ENCODE data around the gene FOXP2.

The FOXP2 gene

DNA sequence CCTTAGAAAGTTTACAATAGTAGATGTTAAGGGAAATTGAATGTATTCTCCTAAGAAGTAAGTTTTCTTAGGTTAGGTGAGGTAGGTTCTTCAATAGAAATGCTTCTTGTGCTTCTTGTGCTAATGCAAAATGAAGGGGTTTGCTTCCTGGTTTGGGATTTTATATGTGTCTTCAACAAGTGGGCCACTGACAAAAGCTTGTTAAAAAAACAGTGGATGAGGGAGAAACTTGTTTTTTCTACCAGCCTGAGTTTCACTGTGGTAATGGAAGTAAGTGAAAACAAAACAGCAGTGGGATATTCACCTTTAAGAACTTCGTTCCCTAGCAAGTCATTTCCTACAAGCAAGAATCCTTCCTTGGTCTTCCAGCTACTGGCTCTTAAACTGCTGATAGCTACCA, 107.5 kb downstream of the FOXP2 start:
- Histone ChIP-seq H2AFZ (ENCODE audit: low read depth) (no peak overlapping the region), H4K20me1 (ENCODE audit: insufficient read depth) (no peaks in the 10 kb centered on the region), H3K9ac (no peak overlapping the region)

DNA sequence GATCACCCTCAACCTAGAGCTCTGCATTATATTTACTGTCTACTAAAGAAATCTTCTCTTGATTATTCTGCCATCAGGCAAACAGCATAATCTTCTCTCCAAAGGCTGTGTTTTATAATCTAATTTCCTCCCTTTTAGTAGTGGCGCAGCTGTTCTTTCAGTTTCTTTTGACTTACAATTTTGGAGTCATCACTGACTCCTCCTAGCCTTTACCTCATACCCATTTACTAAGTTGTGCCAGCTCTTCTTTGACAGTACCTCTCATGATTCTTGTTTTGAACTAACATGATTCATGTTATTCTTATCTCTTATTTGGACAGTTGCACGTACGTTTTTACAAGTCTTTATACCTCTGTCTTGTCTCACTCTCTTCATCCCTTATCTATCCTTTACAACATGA, 113.0 kb downstream of the FOXP2 start:
- no peaks in the 10 kb centered on the region for H4K20me1 ChIP-seq (ENCODE audit: insufficient read depth)
- no peak overlapping the region for H2AFZ ChIP-seq (ENCODE audit: low read depth)
- H3K79me2 ChIP-seq (ENCODE audit: insufficient read depth, low read depth), result no peaks in the 10 kb centered on the region
- H3K4me2 ChIP-seq, result no peak overlapping the region
- H3K27me3 ChIP-seq (ENCODE audit: insufficient read depth, low read depth), result no peaks in the 10 kb centered on the region
- no peaks in the 10 kb centered on the region for H3K4me1 ChIP-seq (ENCODE audit: low read depth, poor library complexity, severe bottlenecking)
- no peak overlapping the region for H3K9ac ChIP-seq
- no peak overlapping the region for H3K4me3 ChIP-seq (IDR thresholded peaks at IDR 0.05; ENCODE audit: insufficient read depth, low read depth, low read length)
- TF ChIP-seq, protein P1, sequence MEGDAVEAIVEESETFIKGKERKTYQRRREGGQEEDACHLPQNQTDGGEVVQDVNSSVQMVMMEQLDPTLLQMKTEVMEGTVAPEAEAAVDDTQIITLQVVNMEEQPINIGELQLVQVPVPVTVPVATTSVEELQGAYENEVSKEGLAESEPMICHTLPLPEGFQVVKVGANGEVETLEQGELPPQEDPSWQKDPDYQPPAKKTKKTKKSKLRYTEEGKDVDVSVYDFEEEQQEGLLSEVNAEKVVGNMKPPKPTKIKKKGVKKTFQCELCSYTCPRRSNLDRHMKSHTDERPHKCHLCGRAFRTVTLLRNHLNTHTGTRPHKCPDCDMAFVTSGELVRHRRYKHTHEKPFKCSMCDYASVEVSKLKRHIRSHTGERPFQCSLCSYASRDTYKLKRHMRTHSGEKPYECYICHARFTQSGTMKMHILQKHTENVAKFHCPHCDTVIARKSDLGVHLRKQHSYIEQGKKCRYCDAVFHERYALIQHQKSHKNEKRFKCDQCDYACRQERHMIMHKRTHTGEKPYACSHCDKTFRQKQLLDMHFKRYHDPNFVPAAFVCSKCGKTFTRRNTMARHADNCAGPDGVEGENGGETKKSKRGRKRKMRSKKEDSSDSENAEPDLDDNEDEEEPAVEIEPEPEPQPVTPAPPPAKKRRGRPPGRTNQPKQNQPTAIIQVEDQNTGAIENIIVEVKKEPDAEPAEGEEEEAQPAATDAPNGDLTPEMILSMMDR (conservative IDR thresholded peaks at IDR 0.05; ENCODE audit: low read depth, low read length), result no peak
- H3K36me3 ChIP-seq (ENCODE audit: insufficient read depth), result no peaks in the 10 kb centered on the region
- no peak overlapping the region for H3K27ac ChIP-seq

More for the DNA sequence above, 107.5 kb downstream of the FOXP2 start:
- TF ChIP-seq, protein P1 (conservative IDR thresholded peaks at IDR 0.05; ENCODE audit: low read depth, low read length), result no peak
- Histone ChIP-seq H3K4me2 (no peak overlapping the region), H3K4me1 (ENCODE audit: low read depth, poor library complexity, severe bottlenecking) (no peaks in the 10 kb centered on the region), H3K27me3 (ENCODE audit: insufficient read depth, low read depth) (no peaks in the 10 kb centered on the region), H3K36me3 (ENCODE audit: insufficient read depth) (no peaks in the 10 kb centered on the region), H3K4me3 (IDR thresholded peaks at IDR 0.05; ENCODE audit: insufficient read depth, low read depth, low read length) (no peak overlapping the region), H3K79me2 (ENCODE audit: insufficient read depth, low read depth) (no peaks in the 10 kb centered on the region), H3K27ac (no peak overlapping the region)

DNA sequence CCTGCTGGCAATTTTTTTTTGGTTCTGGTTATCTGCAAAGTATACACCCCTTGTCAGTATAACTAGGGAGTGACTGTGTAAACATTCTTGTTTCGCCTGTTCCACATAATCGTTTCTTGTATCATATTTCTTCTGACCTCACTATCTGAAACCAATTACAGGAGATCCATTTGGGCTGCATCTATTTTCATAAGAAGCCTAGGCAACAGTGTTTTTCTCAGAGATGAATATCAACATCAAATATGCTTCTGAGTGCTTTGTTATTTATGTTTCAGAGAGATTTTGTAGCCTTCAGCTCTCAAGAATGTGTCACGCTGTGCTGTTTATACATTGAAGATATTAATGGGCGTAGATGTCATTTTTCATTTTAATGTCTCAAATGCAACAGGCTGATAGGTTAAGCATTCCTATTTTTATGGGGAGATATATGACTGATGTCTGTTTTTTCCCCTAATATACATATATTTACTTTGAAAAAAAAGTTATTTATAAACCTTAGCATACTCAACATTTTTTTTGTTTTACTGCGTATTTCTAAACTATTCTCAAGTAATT, 115.5 kb downstream of the FOXP2 start:
- H3K79me2 ChIP-seq (ENCODE audit: insufficient read depth, low read depth), result no peaks in the 10 kb centered on the region
- no peak overlapping the region for H3K4me3 ChIP-seq (IDR thresholded peaks at IDR 0.05; ENCODE audit: insufficient read depth, low read depth, low read length)
- no peak overlapping the region for H2AFZ ChIP-seq (ENCODE audit: low read depth)
- no peak overlapping the region for H3K9ac ChIP-seq
- no peak overlapping the region for H3K4me2 ChIP-seq
- no peaks in the 10 kb centered on the region for H3K27me3 ChIP-seq (ENCODE audit: insufficient read depth, low read depth)
- TF ChIP-seq, protein P1 (conservative IDR thresholded peaks at IDR 0.05; ENCODE audit: low read depth, low read length), result no peak
- no peaks in the 10 kb centered on the region for H3K36me3 ChIP-seq (ENCODE audit: insufficient read depth)
- no peaks in the 10 kb centered on the region for H4K20me1 ChIP-seq (ENCODE audit: insufficient read depth)
- no peak overlapping the region for H3K27ac ChIP-seq
- no peaks in the 10 kb centered on the region for H3K4me1 ChIP-seq (ENCODE audit: low read depth, poor library complexity, severe bottlenecking)

DNA sequence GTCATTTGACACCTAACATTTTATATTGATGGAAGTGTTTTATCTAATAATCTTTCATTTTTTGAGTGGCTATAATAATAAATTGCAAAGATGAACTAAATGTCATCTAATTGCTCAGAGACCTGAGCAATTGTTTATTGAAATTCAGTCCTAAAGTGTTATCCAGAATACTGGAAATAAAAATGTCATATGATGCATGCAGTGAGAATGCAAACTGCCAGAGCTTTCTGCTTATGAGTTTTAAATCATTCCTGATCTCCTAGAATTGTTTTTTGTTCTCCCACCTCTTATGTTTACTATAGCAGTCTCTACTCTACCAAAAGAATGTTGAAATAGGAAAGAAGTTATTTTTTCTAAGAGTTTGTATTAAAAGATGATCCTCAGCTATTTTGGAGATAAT, 116.7 kb downstream of the FOXP2 start:
- no peaks in the 10 kb centered on the region for H3K36me3 ChIP-seq (ENCODE audit: insufficient read depth)
- H4K20me1 ChIP-seq (ENCODE audit: insufficient read depth), result no peaks in the 10 kb centered on the region
- TF ChIP-seq, protein P1 (conservative IDR thresholded peaks at IDR 0.05; ENCODE audit: low read depth, low read length), result no peak
- H3K4me3 ChIP-seq (IDR thresholded peaks at IDR 0.05; ENCODE audit: insufficient read depth, low read depth, low read length), result no peak overlapping the region
- H3K4me2 ChIP-seq, result no peak overlapping the region
- H3K4me1 ChIP-seq (ENCODE audit: low read depth, poor library complexity, severe bottlenecking), result no peaks in the 10 kb centered on the region
- no peaks in the 10 kb centered on the region for H3K79me2 ChIP-seq (ENCODE audit: insufficient read depth, low read depth)
- H3K27ac ChIP-seq, result no peak overlapping the region
- no peak overlapping the region for H3K9ac ChIP-seq
- no peak overlapping the region for H2AFZ ChIP-seq (ENCODE audit: low read depth)
- no peaks in the 10 kb centered on the region for H3K27me3 ChIP-seq (ENCODE audit: insufficient read depth, low read depth)
